PFSK-1 (cell line): ENCODE results near the gene OTULIN.

ENCODE experiments used
- FOXP2 ChIP-seq: optimal IDR thresholded peaks from 2 replicates; pipeline ENCODE3; 2011; ENCODE audit warnings: borderline replicate concordance, control low read depth, inconsistent platforms; ENCODE audit not compliant: insufficient read depth; ENCODE audit errors: extremely low read length, extremely low read depth
- POLR2AphosphoS5 ChIP-seq: IDR thresholded peaks from 2 replicates; pipeline ENCODE4 v1.6.1; 2012; ENCODE audit warnings: low read depth, mild to moderate bottlenecking, control low read depth, low read length, moderate library complexity
- SIN3A ChIP-seq: IDR thresholded peaks from 2 replicates; pipeline ENCODE4 v1.6.1; 2012; ENCODE audit warnings: mild to moderate bottlenecking, low read length, moderate library complexity, borderline replicate concordance; ENCODE audit not compliant: insufficient read depth
- TAF1 ChIP-seq: IDR thresholded peaks from 2 replicates; pipeline ENCODE4 v1.6.1; 2012; ENCODE audit warnings: low read length, control low read depth, borderline replicate concordance; ENCODE audit not compliant: insufficient read depth
- TF ChIP-seq, protein P1 (sequence below), 2 experiments: IDR thresholded peaks; 2 replicates each; pipeline versions ENCODE4 v1.6.1 to v1.8.0; 2011 to 2012; ENCODE audit warnings: low read depth in 2 of 2, low read length in 2 of 2, control low read depth in 1 of 2, inconsistent platforms in 1 of 2, mild to moderate bottlenecking in 1 of 2, moderate library complexity in 1 of 2; ENCODE audit not compliant: insufficient read depth in 1 of 2

DNA sequence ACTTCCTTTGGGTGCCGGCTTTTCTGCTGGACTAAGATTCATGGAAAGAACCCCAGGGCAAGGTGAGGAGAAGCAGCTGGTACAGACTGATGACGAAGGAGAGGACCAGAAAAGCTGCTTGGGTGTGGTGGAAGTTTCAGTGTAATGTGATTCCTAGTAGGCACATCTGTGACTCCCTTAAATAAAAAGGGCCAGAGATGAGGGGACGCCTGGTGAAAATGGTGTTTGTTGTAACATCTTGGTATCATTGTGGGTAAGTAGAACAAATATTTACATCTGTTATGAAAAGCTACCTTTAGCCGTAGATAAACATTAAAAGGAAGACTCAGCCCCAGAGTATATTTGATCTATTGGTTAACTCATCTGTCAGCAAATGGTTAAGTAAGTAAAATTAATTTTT lies 49.2 kb upstream of the OTULIN start:
- TF ChIP-seq, protein P1, sequence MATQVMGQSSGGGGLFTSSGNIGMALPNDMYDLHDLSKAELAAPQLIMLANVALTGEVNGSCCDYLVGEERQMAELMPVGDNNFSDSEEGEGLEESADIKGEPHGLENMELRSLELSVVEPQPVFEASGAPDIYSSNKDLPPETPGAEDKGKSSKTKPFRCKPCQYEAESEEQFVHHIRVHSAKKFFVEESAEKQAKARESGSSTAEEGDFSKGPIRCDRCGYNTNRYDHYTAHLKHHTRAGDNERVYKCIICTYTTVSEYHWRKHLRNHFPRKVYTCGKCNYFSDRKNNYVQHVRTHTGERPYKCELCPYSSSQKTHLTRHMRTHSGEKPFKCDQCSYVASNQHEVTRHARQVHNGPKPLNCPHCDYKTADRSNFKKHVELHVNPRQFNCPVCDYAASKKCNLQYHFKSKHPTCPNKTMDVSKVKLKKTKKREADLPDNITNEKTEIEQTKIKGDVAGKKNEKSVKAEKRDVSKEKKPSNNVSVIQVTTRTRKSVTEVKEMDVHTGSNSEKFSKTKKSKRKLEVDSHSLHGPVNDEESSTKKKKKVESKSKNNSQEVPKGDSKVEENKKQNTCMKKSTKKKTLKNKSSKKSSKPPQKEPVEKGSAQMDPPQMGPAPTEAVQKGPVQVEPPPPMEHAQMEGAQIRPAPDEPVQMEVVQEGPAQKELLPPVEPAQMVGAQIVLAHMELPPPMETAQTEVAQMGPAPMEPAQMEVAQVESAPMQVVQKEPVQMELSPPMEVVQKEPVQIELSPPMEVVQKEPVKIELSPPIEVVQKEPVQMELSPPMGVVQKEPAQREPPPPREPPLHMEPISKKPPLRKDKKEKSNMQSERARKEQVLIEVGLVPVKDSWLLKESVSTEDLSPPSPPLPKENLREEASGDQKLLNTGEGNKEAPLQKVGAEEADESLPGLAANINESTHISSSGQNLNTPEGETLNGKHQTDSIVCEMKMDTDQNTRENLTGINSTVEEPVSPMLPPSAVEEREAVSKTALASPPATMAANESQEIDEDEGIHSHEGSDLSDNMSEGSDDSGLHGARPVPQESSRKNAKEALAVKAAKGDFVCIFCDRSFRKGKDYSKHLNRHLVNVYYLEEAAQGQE (IDR thresholded peaks at IDR 0.05; ENCODE audit: insufficient read depth in 1 of 2, low read depth in 2 of 2, low read length in 2 of 2): no peak
- no peak for TF ChIP-seq TAF1
- no peak for TF ChIP-seq SIN3A
- no peak for TF ChIP-seq POLR2AphosphoS5
- TF ChIP-seq FOXP2: no peak
